Mesendoderm (in vitro differentiated cells): ENCODE measurements around the gene RAB19. TPM values are rescaled to one million over a fixed set of nuclear protein-coding genes. Genes with fewer than 3 reads are reported as not detected.

ENCODE experiments used
- DNase-seq: peaks from one replicate; pipeline ENCODE4 v3.0.0; 2013
- H2AK5ac ChIP-seq: 2 replicates; pipeline ENCODE4 v1.6.1; 2013; ENCODE audit warnings: low read length, inconsistent platforms
- H2BK120ac ChIP-seq: 2 replicates; pipeline ENCODE4 v1.6.1; 2013; ENCODE audit warnings: low read depth, mild to moderate bottlenecking, low read length, moderate library complexity, mixed read lengths
- H2BK15ac ChIP-seq: replicated peaks from 2 replicates; pipeline ENCODE4 v1.6.1; 2013; ENCODE audit warnings: low read depth, mild to moderate bottlenecking, moderate library complexity
- H2BK5ac ChIP-seq: 2 replicates; pipeline ENCODE4 v1.6.1; 2013; ENCODE audit warnings: low read length, inconsistent platforms
- H3K18ac ChIP-seq: 2 replicates; pipeline ENCODE4 v1.6.1; 2013; ENCODE audit warnings: mild to moderate bottlenecking, low read length, mixed read lengths
- H3K23ac ChIP-seq: one replicate; pipeline ENCODE4 v1.6.1; 2013; ENCODE audit warnings: low read length
- H3K27ac ChIP-seq: 2 replicates; pipeline ENCODE4 v1.5.1; 2013; ENCODE audit warnings: low read depth, mild to moderate bottlenecking, inconsistent platforms, low read length, moderate library complexity
- H3K27me3 ChIP-seq: 2 replicates; pipeline ENCODE4 v1.6.1; 2013; ENCODE audit warnings: low read length, control low read depth, mild to moderate bottlenecking, inconsistent platforms; ENCODE audit not compliant: insufficient read depth, poor library complexity
- H3K36me3 ChIP-seq: 2 replicates; pipeline ENCODE4 v1.6.1; 2013; ENCODE audit warnings: low read length, inconsistent platforms; ENCODE audit not compliant: control insufficient read depth, insufficient read depth
- H3K4ac ChIP-seq: one replicate; pipeline ENCODE4 v1.6.1; 2013; ENCODE audit warnings: low read depth, mild to moderate bottlenecking, low read length, moderate library complexity
- H3K4me1 ChIP-seq: 2 replicates; pipeline ENCODE4 v1.6.1; 2013; ENCODE audit warnings: low read depth, low read length, inconsistent platforms; ENCODE audit not compliant: control insufficient read depth
- H3K4me2 ChIP-seq: 2 replicates; pipeline ENCODE4 v1.6.1; 2013; ENCODE audit warnings: low read length
- H3K4me3 ChIP-seq: 2 replicates; pipeline ENCODE4 v1.5.1; 2013; ENCODE audit warnings: mild to moderate bottlenecking, low read length
- H3K56ac ChIP-seq: one replicate; pipeline ENCODE4 v1.6.1; 2013; ENCODE audit warnings: low read length
- H3K79me1 ChIP-seq: 2 replicates; pipeline ENCODE4 v1.6.1; 2013; ENCODE audit warnings: low read length, inconsistent platforms
- H3K79me2 ChIP-seq: 2 replicates; pipeline ENCODE4 v1.6.1; 2013; ENCODE audit warnings: mild to moderate bottlenecking, low read length; ENCODE audit not compliant: control insufficient read depth, insufficient read depth
- H3K9ac ChIP-seq: 2 replicates; pipeline ENCODE4 v1.6.1; 2013; ENCODE audit warnings: low read length, inconsistent platforms
- H4K5ac ChIP-seq: one replicate; pipeline ENCODE4 v1.6.1; 2013; ENCODE audit warnings: low read length
- H4K8ac ChIP-seq: one replicate; pipeline ENCODE4 v1.6.1; 2013; ENCODE audit warnings: low read depth, mild to moderate bottlenecking, control low read depth, low read length, moderate library complexity
- WGBS: extraction: QIAGEN DNeasy Blood & Tissue Kit; methylation state at CpG from one replicate; pipeline ENCODE4 v1.1.7; 2013; ENCODE audit warnings: low lambda C conversion rate, missing lambda C conversion rate; ENCODE audit not compliant: insufficient coverage; ENCODE audit errors: extremely low coverage; 5-methylcytosine and 5-hydroxymethylcytosine counted together
- small RNA-seq: library from polyadenylated mRNA; stranded (forward); fragments of <200 nt; extraction: miRNeasy Mini kit (QIAGEN cat#:217004); gene quantifications from one replicate; pipeline ENCODE3, GENCODE V24; 2013; ENCODE audit not compliant: insufficient read depth

Gene RAB19

GRCh38 chr7:140476698-140477261, 72.9 kb downstream of the RAB19 start:
- Histone ChIP-seq H3K4me3 (no peak overlapping the region), H3K4me1 (peaks cover 2% of the 10 kb centered on the region), H3K79me1 (no peaks in the 10 kb centered on the region), H4K8ac (no peak overlapping the region), H2BK15ac (no peak overlapping the region), H3K56ac (peak overlapping the region; percentile 60), H3K79me2 (peaks cover 67% of the 10 kb centered on the region), H3K36me3 (no peaks in the 10 kb centered on the region), H2AK5ac (no peak overlapping the region), H3K27ac (no peak overlapping the region), H3K27me3 (no peaks in the 10 kb centered on the region), H4K5ac (no peak overlapping the region), H3K9ac (peak overlapping the region; percentile 41), H3K4me2 (peak overlapping the region; percentile 38), H3K23ac (no peak overlapping the region), H3K4ac (no peak overlapping the region), H2BK5ac (no peak overlapping the region), H2BK120ac (no peak overlapping the region), H3K18ac (no peak overlapping the region)
- no peak for DNase-seq
- no CpG with 5 or more reads among the region's 11 CpGs for WGBS

Small RNA genes within 50 kb of the gene (small RNA-seq; reads per million reads assigned to genes)
- not detected for gene RNA5SP247
- gene RNA5SP248 = 1,752 reads per million, percentile 99 among the genes with 10 or more reads in this experiment
